HG03520 (cell line): ENCODE data around the gene GRIPAP1.

Source experiments
- ATAC-seq: cut with Tn5 transposase; IDR thresholded peaks from one replicate; pipeline ENCODE4 v1.9.1; 2021; ENCODE audit warnings: mild to moderate bottlenecking, moderate library complexity; ENCODE audit not compliant: unreplicated experiment

GRIPAP1 gene

GRCh38 chrX:49002091-49002935 is at the start of gene GRIPAP1:
GRIPAP1 (minus strand) TSS chrX:49002264; CDS start chrX:49002229, 35 bp downstream.
- ATAC-seq: peak; percentile 63

GRCh38 chrX:49043987-49044281 is 41.9 kb upstream of the GRIPAP1 start:
- ATAC-seq: no peak

- peak; percentile 90 for ATAC-seq
Measured at GRCh38 chrX:49043220-49043986, 41.3 kb upstream of the GRIPAP1 start, which contains the start of gene TFE3. TFE3 (minus strand) TSS chrX:49043357; CDS start chrX:49043226, 131 bp downstream.

- no peak for ATAC-seq
Measured at GRCh38 chrX:49042581-49043219, 40.6 kb upstream of the GRIPAP1 start.

GRCh38 chrX:49041744-49042580 is 39.9 kb upstream of the GRIPAP1 start:
- ATAC-seq: no peak

GRCh38 chrX:49040376-49040955 is 38.4 kb upstream of the GRIPAP1 start:
- ATAC-seq: no peak

- no peak for ATAC-seq
Measured at GRCh38 chrX:49039598-49040375, 37.7 kb upstream of the GRIPAP1 start.

- ATAC-seq: no peak
Measured at GRCh38 chrX:49037883-49038475, 35.9 kb upstream of the GRIPAP1 start.

- no peak for ATAC-seq
Measured at GRCh38 chrX:49030283-49030682, 28.2 kb upstream of the GRIPAP1 start.

GRCh38 chrX:49029876-49030275 is 27.8 kb upstream of the GRIPAP1 start:
- ATAC-seq: no peak

- ATAC-seq: no peak
Measured at GRCh38 chrX:49019599-49020249, 17.7 kb upstream of the GRIPAP1 start.

GRCh38 chrX:49019050-49019449 is 17.0 kb upstream of the GRIPAP1 start:
- no peak for ATAC-seq

GRCh38 chrX:49003696-49004095 is 1.6 kb upstream of the GRIPAP1 start:
- no peak for ATAC-seq

GRCh38 chrX:49001521-49002090 is 458 bp downstream of the GRIPAP1 start:
- ATAC-seq: peak; percentile 14

- no peak for ATAC-seq
Measured at GRCh38 chrX:49000636-49001035, 1.4 kb downstream of the GRIPAP1 start.

GRCh38 chrX:48999030-48999429 is 3.0 kb downstream of the GRIPAP1 start:
- ATAC-seq: no peak

GRCh38 chrX:48998391-48998790 is 3.7 kb downstream of the GRIPAP1 start:
- no peak for ATAC-seq

GRCh38 chrX:48997865-48998264 is 4.2 kb downstream of the GRIPAP1 start:
- ATAC-seq: no peak
